CD4-positive, CD25-positive, alpha-beta regulatory T cell (primary cell): ENCODE data around the gene LGMN. TPM values are rescaled to one million over a fixed set of nuclear protein-coding genes. Genes with fewer than 3 reads are reported as not detected.

Experiments
- ATAC-seq, 2 donors: fragments of 150-1000 bp; cut with Tn5 transposase; one replicate each; pipeline ENCODE4 v1.10.0; 2021; ENCODE audit warnings: low read depth in 2 of 2, moderate number of reproducible peaks in 2 of 2, moderate library complexity in 1 of 2
- DNase-seq, 3 donors: peaks; one replicate each; pipeline versions ENCODE4 v3.0.0 to v3.0.0-alpha.2; 2012 to 2022; ENCODE audit warnings: mixed read lengths in 1 of 3
- H3K27ac ChIP-seq: one replicate; pipeline ENCODE4 v1.7.0; 2013; ENCODE audit warnings: mild to moderate bottlenecking, low read length; ENCODE audit not compliant: insufficient read depth, poor library complexity, severe bottlenecking
- H3K27me3 ChIP-seq: one replicate; pipeline ENCODE4 v1.7.0; 2013; ENCODE audit warnings: low read length; ENCODE audit not compliant: control insufficient read depth, insufficient read depth
- H3K36me3 ChIP-seq: one replicate; pipeline ENCODE4 v1.7.0; 2013; ENCODE audit warnings: mild to moderate bottlenecking, low read length, moderate library complexity; ENCODE audit not compliant: control insufficient read depth, insufficient read depth
- H3K4me1 ChIP-seq: 2 replicates; pipeline ENCODE4 v1.7.0; 2013; ENCODE audit warnings: mild to moderate bottlenecking, low read length; ENCODE audit not compliant: insufficient read depth, control insufficient read depth, poor library complexity, severe bottlenecking
- H3K4me3 ChIP-seq: one replicate; pipeline ENCODE4 v1.7.0; 2013; ENCODE audit warnings: low read depth, mild to moderate bottlenecking, low read length, moderate library complexity
- H3K9me3 ChIP-seq, 2 experiments: 1 replicate in 1 of 2; 2 replicates in 1 of 2; pipeline ENCODE4 v1.7.0; 2013; ENCODE audit warnings: low read length in 2 of 2, mild to moderate bottlenecking in 1 of 2, moderate library complexity in 1 of 2; ENCODE audit not compliant: control insufficient read depth in 2 of 2
- H3K27ac Mint-ChIP-seq, 3 donors: one replicate each; pipeline ENCODE4 v1.8.0; 2020 to 2022; ENCODE audit warnings: mild to moderate bottlenecking in 3 of 3, mixed read lengths in 3 of 3, moderate library complexity in 2 of 3
- H3K27me3 Mint-ChIP-seq: one replicate; pipeline ENCODE4 v1.8.0; 2022; ENCODE audit warnings: mild to moderate bottlenecking, mixed read lengths
- H3K36me3 Mint-ChIP-seq: one replicate; pipeline ENCODE4 v1.8.0; 2020; ENCODE audit warnings: mixed read lengths
- H3K4me1 Mint-ChIP-seq, 4 donors: one replicate each; pipeline ENCODE4 v1.8.0; 2020 to 2022; ENCODE audit warnings: mixed read lengths in 4 of 4, mild to moderate bottlenecking in 1 of 4
- H3K4me3 Mint-ChIP-seq, 4 donors: one replicate each; pipeline ENCODE4 v1.8.0; 2020 to 2022; ENCODE audit warnings: mild to moderate bottlenecking in 4 of 4, mixed read lengths in 4 of 4, moderate library complexity in 3 of 4
- H3K9me3 Mint-ChIP-seq, 7 donors: one replicate each; pipeline ENCODE4 v1.8.0; 2020 to 2022; ENCODE audit warnings: mixed read lengths in 7 of 7, mild to moderate bottlenecking in 3 of 7, moderate library complexity in 2 of 7
- polyA plus RNA-seq, 4 donors: library from polyadenylated mRNA; unstranded; fragments of 300-500 nt; fragmentation: Illumina TruSeq; gene quantifications; one replicate each; pipeline ENCODE4 v1.2.3, GENCODE V29; 2021
- total RNA-seq: library from RNA; stranded (reverse); gene quantifications from one replicate; pipeline ENCODE4 v1.2.3, GENCODE V29; 2022

The LGMN gene
- total and polyA plus RNA-seq, 5 donors from 2014 or later = 10.9 to 34.4 (median 18.5) TPM

GRCh38 chr14:92733007-92733406, 15.4 kb downstream of the LGMN start:
- Histone ChIP-seq H3K36me3 (peaks cover 7% of the 10 kb centered on the region), H3K4me1 (peaks cover 14% of the 10 kb centered on the region), H3K9me3 (no peaks in the 10 kb centered on the region), H3K27ac (no peak overlapping the region), H3K4me3 (no peak overlapping the region), H3K27me3 (no peaks in the 10 kb centered on the region)
- DNase-seq (no peak), ATAC-seq (no peak)
- H3K9me3 Mint-ChIP-seq = peaks cover 0 to 2% (median 0%) of the 10 kb centered on the region in 7 donors
- peaks cover 9 to 30% (median 19%) of the 10 kb centered on the region in 4 donors for H3K4me1 Mint-ChIP-seq
- no peaks in the 10 kb centered on the region for H3K27me3 Mint-ChIP-seq
- no peak overlapping the region for H3K4me3 Mint-ChIP-seq
- H3K27ac Mint-ChIP-seq = no peak overlapping the region
- peaks cover 23% of the 10 kb centered on the region for H3K36me3 Mint-ChIP-seq

- no peak for ATAC-seq
- no peaks in the 10 kb centered on the region for H3K27me3 Mint-ChIP-seq
- Histone ChIP-seq H3K9me3 (no peaks in the 10 kb centered on the region), H3K4me1 (peaks cover 3% of the 10 kb centered on the region), H3K36me3 (peaks cover 7% of the 10 kb centered on the region), H3K27ac (no peak overlapping the region), H3K4me3 (no peak overlapping the region), H3K27me3 (no peaks in the 10 kb centered on the region)
- H3K27ac Mint-ChIP-seq = no peak overlapping the region
- DNase-seq = no peak
- peaks cover 5 to 21% (median 9%) of the 10 kb centered on the region in 4 donors for H3K4me1 Mint-ChIP-seq
- peaks cover 0 to 2% (median 0%) of the 10 kb centered on the region in 7 donors for H3K9me3 Mint-ChIP-seq
- H3K36me3 Mint-ChIP-seq = peaks cover 32% of the 10 kb centered on the region
- no peak overlapping the region for H3K4me3 Mint-ChIP-seq
Observed at GRCh38 chr14:92731622-92732115, 16.8 kb downstream of the LGMN start.

- Histone ChIP-seq H3K27ac (no peak overlapping the region), H3K9me3 (no peaks in the 10 kb centered on the region), H3K36me3 (peaks cover 7% of the 10 kb centered on the region), H3K4me1 (peaks cover 7% of the 10 kb centered on the region), H3K4me3 (no peak overlapping the region), H3K27me3 (no peaks in the 10 kb centered on the region)
- DNase-seq (peak in 1 of 3 donors; percentile 54), ATAC-seq (no peak)
- Mint-ChIP-seq H3K27ac (peak overlapping the region in 1 of 3 donors; percentile 20), H3K36me3 (peaks cover 34% of the 10 kb centered on the region), H3K4me3 (peak overlapping the region in 1 of 4 donors; percentile 39), H3K27me3 (no peaks in the 10 kb centered on the region), H3K4me1 (peaks cover 6 to 23% (median 13%) of the 10 kb centered on the region in 4 donors), H3K9me3 (peaks cover 0 to 2% (median 0%) of the 10 kb centered on the region in 7 donors)
Observed at GRCh38 chr14:92729634-92730358, 18.6 kb downstream of the LGMN start.

- peaks cover 7% of the 10 kb centered on the region for H3K36me3 ChIP-seq
- H3K4me1 ChIP-seq = peaks cover 7% of the 10 kb centered on the region
- Mint-ChIP-seq H3K9me3 (peaks cover 0 to 2% (median 0%) of the 10 kb centered on the region in 7 donors), H3K4me1 (peaks cover 6 to 23% (median 15%) of the 10 kb centered on the region in 4 donors), H3K27ac (peak overlapping the region in 1 of 3 donors; percentile 48), H3K4me3 (no peak overlapping the region), H3K27me3 (no peaks in the 10 kb centered on the region), H3K36me3 (peaks cover 34% of the 10 kb centered on the region)
- no peaks in the 10 kb centered on the region for H3K27me3 ChIP-seq
- ATAC-seq (peak; percentile 48 to 50), DNase-seq (peak in 1 of 3 donors; percentile 76)
- no peak overlapping the region for H3K4me3 ChIP-seq
- no peaks in the 10 kb centered on the region for H3K9me3 ChIP-seq
- no peak overlapping the region for H3K27ac ChIP-seq
Observed at GRCh38 chr14:92728759-92729364, 19.6 kb downstream of the LGMN start.

- Histone ChIP-seq H3K9me3 (no peaks in the 10 kb centered on the region), H3K27ac (no peak overlapping the region), H3K4me1 (peaks cover 7% of the 10 kb centered on the region), H3K27me3 (no peaks in the 10 kb centered on the region), H3K4me3 (no peak overlapping the region), H3K36me3 (peaks cover 3% of the 10 kb centered on the region)
- peak overlapping the region in 1 of 3 donors; percentile 75 for H3K27ac Mint-ChIP-seq
- no peaks in the 10 kb centered on the region for H3K27me3 Mint-ChIP-seq
- peaks cover 0 to 3% (median 0%) of the 10 kb centered on the region in 7 donors for H3K9me3 Mint-ChIP-seq
- DNase-seq = no peak
- H3K36me3 Mint-ChIP-seq = peaks cover 29% of the 10 kb centered on the region
- H3K4me1 Mint-ChIP-seq = peaks cover 6 to 23% (median 15%) of the 10 kb centered on the region in 4 donors
- ATAC-seq = no peak
- H3K4me3 Mint-ChIP-seq = no peak overlapping the region
Observed at GRCh38 chr14:92726933-92727262, 21.5 kb downstream of the LGMN start.

GRCh38 chr14:92726135-92726932, 22.1 kb downstream of the LGMN start:
- Mint-ChIP-seq H3K27me3 (no peaks in the 10 kb centered on the region), H3K4me3 (peak overlapping the region in 2 of 4 donors; percentile 14 to 54), H3K36me3 (peaks cover 23% of the 10 kb centered on the region), H3K27ac (peak overlapping the region; percentile 75 to 93 (median 86)), H3K9me3 (peaks cover 0 to 3% (median 0%) of the 10 kb centered on the region in 7 donors), H3K4me1 (peaks cover 6 to 23% (median 17%) of the 10 kb centered on the region in 4 donors)
- no peaks in the 10 kb centered on the region for H3K27me3 ChIP-seq
- DNase-seq = peak; percentile 23 to 78 (median 40)
- H3K4me1 ChIP-seq = peaks cover 7% of the 10 kb centered on the region
- no peak overlapping the region for H3K4me3 ChIP-seq
- no peak overlapping the region for H3K27ac ChIP-seq
- no peaks in the 10 kb centered on the region for H3K36me3 ChIP-seq
- peak; percentile 78 to 83 for ATAC-seq
- H3K9me3 ChIP-seq = no peaks in the 10 kb centered on the region

- H3K4me1 Mint-ChIP-seq = peaks cover 6 to 17% (median 11%) of the 10 kb centered on the region in 4 donors
- Histone ChIP-seq H3K27me3 (no peaks in the 10 kb centered on the region), H3K4me3 (no peak overlapping the region), H3K36me3 (no peaks in the 10 kb centered on the region), H3K9me3 (no peaks in the 10 kb centered on the region), H3K4me1 (peaks cover 7% of the 10 kb centered on the region), H3K27ac (no peak overlapping the region)
- H3K36me3 Mint-ChIP-seq = peaks cover 15% of the 10 kb centered on the region
- H3K9me3 Mint-ChIP-seq = peaks cover 0 to 3% (median 0%) of the 10 kb centered on the region in 7 donors
- no peaks in the 10 kb centered on the region for H3K27me3 Mint-ChIP-seq
- no peak for ATAC-seq
- peak overlapping the region in 1 of 4 donors; percentile 61 for H3K4me3 Mint-ChIP-seq
- DNase-seq = no peak
- H3K27ac Mint-ChIP-seq = peak overlapping the region in 1 of 3 donors; percentile 8
Observed at GRCh38 chr14:92724516-92725340, 23.7 kb downstream of the LGMN start.
